Stimulated activated CD8-positive, alpha-beta memory T cell treated with anti-CD3 and anti-CD28 coated beads, Interleukin-4, amount 100 ng/mL, for 1 hour (primary cell): ENCODE data around the gene AIPL1.

Source experiments
- DNase-seq, 2 donors: peaks; one replicate each; pipeline ENCODE4 v3.0.0-alpha.2; 2020; ENCODE audit warnings: low read depth in 2 of 2, low spot score in 1 of 2

AIPL1 gene

DNA sequence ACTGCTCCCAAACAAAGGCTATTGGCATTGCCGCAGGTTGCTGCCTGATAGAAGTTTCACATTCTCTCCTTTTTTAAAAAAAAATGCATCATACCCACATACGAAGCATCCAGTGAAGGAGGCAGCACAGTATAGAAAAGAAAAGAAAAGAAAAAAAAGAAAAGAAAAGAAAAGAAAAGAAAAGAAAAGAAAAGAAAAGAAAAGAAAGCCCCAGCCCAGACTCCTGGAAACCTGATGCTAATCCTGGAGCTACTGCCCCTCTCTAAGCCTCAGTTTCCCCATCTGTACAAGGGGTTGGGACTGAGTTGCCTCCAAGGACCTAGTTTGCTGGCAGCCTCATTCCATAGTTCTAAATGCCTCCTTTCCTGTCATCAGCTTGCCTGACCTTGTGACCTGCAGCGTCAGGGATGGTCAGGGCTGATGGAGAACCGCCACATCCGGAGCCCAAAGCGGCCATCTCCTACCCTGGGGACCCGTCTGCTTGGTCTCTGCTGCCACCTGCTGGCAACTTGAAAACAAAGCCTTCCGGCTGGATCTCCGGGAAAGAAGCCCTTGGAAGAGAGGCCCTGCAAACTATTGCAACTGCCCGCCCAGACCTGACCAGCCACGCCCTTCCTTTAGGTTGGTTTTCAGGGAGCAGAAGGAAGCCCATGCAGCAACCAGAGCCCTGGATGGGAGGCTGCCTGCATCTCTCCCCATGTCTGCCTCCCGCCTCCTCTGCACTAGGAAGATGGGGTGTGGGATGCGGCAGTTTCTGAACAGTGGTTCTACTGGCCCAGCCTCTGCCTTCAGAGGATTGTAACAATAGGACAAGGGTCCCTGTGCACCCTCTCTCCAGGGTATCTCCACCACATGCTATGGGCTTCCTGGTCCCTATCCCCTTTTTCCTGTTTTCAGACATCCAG lies 13.0 kb downstream of the AIPL1 start:
- peak; percentile 30 to 60 for DNase-seq

DNA sequence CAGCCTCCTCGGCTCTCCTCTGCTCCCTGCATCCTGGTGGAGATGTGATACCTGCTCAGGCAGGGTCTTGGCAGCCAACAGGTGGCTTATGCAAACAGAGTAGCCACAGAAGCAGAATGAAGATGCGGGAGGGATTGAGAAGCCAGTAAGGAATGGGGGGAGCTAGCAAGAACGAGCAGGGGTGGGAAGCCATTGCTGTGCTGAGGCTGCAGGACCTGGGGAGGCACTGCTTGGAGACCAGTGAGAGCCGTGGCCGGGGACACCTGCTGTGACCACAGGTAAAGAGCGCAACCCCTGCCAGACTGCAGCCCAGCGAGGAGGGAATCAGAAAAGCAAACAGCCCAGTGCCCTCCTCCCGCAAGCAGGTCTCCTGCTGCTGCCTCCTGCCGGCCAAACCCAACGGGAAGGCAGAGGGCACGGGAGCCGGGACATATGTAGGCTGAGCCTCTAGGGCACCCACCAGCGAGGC lies 14.7 kb downstream of the AIPL1 start:
- DNase-seq: no peak

DNA sequence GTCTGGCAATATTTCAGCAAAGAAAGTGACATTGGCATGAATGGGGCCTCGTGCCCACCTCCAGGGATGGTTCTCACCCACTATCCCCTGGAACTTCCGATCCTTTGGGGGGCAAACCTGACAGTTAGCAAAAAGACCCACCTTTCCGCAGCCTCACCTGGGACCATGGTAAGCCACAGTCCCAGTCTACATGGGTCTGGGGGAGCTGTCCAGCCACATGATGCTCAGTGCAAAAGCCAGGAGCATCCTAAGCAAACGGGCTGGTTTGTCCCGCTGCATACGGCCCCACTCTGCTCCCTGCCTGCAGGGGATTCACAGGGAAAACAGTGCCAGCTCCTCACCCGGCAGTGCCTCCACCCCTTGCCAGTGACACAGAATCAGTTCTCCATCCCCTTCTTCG lies 19.3 kb downstream of the AIPL1 start:
- DNase-seq: no peak

DNA sequence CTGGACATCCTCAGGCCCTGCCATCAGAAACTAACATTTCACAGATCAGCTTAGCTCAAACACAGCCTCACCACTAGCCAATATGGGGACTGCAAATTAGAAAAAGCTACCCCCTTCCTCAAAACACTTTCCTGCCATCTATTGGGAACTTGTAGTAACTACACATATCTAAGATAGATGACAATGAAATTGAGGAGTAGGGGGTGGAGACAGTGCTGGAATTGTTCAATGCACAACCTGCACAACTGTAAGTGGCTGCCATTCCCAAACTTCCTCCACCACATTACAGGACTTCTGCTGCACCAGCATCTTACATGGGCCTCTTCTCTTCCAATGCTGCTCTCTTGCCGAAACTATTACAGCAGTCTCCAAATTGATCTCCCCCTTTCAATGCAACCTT lies 21.9 kb downstream of the AIPL1 start:
- DNase-seq: no peak

DNA sequence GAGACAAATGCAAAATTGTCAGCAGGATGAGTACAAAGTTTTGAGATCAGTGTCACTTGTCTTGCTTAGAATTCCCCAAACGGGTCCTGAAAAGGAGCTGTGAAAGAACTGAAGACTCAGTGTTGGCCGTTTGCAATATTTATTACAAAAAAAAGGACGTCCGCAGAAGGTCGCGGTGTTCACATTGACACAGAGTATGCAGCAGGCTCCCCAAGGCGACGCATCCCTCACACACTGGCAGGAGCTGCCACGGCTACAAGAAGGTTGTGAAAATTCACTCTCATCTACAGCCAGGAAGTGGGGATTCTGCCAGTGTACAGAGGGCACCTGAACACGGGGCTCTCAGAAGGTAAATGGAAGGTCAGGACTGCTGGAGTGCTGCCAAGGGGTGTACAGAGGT lies 26.2 kb downstream of the AIPL1 start:
- no peak for DNase-seq

DNA sequence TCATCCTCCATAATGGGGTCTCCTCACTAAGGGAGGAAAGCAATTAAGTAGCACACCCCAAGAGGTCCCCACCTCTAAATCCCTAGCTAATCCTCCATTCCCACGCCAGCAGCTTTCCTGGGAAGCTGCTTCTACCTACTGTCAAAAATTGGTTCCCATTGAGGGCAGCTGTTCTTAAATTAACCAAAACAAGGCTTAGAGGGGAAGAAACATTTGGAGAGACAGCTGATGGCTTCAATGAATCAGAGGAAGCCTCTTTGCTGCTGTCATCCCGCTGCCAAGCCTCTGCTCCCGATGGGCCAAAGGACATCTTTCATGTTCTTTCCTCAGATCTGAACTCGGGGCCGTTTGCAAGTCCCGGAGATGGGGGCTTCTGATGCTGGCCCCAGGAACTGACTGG lies 26.6 kb downstream of the AIPL1 start:
- no peak for DNase-seq

DNA sequence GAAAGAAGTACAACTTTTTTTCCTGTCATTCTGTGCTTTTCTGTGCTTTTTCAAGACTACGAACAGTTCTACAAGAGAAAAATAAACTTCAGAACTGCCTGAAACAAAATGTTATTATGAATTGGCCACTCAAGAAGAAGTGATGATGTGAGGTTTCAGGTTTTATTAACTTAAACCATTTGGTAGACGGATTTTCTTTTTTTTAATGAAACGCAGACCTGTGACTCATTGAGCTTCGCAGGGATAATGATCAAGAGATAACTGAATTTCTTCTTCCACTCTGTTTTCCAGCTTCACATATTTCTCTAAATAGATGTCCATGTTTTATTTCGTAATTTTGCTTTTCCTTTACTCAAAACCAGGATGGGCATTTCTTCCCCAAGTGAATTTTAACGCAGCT lies 32.7 kb downstream of the AIPL1 start:
- no peak for DNase-seq

DNA sequence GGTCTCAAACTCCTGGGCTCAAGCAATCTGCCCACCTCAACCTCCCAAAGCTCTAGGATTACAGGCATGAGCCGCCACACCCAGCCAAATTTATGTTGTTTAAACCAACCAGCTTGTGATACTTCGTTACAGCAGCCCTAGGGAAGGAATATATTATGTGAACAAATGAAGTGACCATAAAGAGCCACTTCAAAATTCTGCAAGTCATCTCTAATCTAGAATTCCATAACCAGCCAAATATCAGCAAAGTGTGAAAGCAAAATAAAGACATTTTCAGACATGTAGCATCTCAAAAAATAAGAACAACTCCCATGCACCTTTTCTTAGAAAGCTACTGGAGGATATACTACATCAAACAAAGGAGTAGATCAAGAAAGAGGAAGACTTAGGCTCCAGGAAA lies 36.0 kb downstream of the AIPL1 start:
- no peak for DNase-seq

DNA sequence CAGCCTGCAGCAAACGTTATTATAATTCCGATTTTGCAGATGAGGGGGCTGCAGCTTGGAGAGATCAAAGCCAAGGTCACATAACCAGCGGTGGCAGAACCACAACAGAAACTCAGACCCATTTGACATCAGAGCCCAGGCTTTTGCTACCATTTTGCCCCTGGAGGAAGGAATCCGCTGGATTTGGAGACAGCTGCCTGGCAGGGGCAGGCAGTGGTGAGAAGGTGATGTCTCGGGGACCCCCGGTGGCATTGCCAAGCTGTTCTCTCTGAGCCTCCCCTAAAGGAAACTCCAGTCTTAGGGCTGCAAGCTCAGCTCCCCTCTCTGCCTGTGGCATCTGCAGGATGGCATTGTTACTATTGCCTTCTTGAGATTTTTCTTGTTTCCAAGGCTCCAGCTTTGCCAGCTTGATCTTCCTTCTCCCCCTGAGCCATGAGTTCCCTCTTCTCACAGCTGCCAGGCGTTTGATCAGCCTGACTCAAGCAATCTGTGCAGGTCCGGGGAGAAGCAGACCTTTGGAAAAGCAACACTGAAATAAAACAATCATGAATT lies 40.8 kb downstream of the AIPL1 start:
- no peak for DNase-seq

DNA sequence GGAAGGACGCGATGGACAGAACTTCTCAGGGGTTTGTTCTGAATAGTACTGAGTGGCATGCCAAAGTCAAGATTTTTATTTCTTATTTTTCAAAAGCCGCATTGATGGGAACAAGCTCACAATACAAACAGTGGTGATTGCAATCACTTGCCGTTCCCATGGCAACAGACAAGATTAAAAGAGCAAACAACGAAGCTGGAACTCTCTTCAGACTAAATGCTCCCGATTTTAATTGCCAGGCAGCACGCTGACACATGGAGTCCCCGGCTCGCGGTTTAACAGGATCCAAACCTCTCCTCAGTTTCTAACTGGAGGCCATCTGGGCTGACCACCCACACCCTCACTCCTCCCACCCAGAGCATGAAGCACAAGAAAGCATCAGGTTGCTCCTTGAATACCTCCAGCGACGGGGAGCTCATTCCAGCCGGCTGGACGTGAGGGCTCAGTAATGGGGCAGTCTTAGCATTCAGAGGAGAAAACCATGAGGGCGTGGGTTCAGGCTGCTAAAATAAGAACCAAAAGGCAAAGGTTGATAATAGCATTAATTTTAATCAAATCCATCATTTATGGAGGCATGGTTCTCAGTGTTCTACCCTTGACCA lies 41.5 kb downstream of the AIPL1 start:
- no peak for DNase-seq

DNA sequence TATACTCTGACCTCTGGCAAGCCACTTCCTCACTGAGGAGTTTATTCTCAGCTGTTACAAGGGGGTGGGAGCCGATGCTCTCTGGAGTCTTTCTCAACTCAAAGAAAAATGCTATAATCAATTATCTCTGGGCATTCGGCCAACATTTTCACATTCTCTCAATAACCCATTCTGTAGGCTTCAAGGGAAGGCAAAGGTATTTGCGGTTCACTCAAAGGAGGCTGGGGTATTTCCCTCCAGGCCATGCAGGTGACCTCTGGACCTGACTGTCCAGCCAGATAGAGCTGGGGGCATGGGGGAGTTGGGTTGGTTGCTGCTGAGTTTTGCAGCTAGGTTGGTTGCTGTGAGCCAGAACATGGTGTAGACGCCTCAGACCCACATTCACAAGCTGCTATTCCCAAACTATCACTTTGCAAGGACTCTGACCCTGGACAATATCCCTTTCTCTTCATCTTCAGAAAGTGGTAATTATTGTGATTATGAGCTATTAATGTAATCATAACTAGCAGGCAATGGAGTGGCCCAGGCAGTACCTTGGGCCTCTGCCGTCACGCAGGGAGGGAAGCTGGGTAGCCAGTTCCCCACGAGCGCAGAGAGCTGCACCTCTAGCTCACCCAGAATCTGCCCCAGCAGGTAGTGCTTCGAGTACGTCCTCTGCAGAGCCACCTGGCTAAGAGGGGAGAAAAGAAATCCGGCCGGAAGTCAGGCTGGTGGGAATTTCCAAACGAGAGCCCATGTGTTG lies 42.1 kb downstream of the AIPL1 start:
- DNase-seq: no peak

DNA sequence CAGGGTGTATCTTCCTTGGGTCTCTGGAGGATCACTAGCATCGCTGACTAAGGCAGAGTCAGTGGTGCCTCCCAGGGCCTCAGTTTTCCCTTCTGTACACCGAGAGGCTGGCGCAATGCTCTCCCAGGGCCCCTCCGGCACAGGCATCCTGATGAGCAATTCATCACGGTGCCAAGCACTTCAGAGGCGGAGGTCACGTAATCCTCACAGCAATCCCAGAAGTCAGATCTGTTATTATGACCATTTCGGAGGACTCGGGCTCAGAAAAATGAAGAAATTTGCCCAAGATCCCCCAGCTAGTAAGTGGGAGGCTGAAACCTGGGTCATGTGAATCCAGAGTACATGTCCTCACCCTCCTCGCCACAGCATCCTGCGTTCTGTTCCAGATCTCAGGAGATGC lies 46.5 kb downstream of the AIPL1 start:
- DNase-seq: no peak

DNA sequence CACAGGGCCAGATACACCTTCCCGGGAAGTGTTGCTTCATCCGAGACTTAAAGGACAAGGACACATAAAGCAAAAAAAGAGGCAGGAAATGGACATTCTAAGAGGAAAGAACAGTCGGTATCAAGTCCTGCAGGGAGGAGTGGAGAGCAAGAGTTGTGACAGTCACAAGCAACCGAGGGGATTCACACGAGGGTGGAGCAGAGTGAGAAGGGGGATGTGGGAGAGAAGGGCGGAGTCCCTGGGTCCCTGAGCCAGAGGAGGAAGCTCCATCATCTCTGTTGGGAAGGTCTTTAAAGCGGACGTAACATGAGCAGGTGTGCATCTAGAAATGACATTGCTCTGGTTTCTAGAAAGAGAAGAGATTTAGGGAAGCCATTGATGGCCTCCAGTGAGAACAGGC lies 47.1 kb downstream of the AIPL1 start:
- DNase-seq: no peak

DNA sequence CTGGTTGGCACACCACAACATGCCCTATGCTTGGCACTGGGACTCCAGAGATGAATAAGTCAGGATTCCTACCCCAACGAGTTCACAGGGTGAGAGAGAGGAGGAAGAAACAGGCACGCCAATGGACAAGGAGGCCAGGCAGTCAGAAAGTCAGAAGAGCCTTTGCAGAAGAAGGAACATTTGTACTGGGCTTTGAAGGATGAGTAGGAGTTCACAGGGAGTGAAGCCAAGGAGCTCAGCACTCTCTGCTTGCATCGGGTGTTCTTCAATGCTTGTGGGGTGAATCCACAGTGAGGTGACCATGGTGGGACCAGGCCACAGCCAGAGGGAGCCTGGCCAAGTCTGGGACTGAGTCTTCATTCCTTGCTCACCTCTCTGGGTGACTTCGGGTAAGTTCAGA lies 47.5 kb downstream of the AIPL1 start:
- no peak for DNase-seq

DNA sequence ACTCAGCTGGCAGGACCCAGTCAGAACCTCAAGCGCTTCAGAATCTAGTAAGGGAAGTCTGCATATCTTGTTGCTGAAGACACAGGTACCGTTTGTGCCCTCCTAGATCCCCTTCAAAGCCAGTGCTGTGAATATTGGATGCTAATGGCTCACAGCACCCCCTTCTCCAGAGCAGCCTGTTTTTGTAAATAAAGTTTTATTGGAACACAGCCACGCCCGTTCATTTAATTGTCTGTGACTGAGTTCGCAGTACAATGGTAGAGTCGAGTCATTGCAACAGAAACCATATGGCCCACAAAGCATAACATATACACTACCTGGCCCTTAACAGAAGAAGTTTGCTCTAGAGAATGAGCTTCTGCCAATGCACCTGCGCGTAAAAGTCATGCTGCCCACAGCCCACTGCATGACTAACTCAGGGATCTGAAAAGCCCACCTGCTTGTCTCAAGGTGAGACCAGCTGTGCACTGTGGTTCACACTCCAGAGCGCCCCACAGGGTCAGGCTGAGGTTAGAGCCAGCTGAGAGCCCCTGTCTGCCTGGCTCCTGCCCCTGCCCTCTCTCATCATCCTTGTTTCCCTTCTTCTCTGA lies 48.8 kb downstream of the AIPL1 start:
- no peak for DNase-seq

DNA sequence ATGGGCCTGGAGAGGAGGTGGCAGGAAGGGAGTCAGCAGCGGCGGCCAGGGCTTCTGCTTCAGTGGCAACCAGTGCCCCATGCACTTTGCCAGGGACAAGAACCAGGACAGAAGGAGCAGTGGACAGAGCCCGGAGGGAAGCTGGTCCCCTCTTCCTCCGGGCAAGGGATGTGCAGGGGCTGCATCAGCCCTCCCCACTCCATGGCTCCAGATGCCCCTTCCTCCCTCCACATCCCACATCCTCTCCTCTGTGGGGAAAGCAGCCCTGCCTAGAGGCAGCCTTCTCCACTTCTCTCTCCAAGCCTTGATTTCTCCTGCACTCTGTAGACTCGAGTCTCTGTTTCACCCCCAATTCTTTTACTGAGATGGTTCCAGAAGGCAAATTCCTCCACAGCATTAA lies 50.4 kb downstream of the AIPL1 start:
- no peak for DNase-seq

DNA sequence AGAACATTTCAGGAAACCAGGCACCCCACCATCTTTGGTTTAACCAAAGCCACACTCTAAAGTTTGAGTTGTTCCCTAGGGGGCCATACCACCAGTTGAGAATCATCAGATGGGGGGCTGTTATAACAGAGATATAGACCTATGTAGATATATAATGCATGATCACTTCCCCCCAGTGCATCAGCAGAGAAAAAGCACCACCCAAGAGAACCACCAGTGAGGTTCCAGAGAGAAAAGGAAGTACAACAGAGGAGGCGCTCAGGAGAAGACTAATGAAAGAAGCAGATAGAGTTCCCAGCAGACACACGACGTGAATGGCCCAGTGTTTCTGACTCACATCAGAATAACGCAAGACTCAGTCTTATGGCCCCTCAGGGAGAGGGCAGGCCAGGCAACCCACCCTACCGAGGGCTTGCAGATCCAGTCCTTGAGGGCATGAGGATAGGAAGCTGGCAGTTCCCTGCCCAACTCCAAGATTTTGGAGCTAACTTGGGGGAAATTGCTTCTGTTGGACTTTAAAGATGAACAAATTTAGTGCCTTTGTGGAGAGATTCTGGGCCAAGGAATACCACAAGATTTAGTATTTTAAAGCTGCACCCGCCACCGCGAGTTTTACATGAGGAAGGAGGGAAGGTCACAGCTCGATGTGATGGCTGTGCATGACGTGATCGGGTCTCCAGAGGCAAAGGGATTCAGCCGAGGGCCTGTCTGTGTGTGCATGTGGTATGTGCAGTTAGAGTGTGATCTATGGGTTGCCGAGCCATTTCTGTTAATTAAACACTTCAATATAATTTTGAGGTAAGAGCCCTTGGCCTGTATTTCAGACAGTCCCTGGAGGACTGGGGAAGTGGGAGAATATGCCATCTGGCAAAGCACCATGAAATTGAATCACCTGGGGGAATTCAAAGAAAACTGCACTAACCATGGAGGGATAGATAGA lies 53.1 kb downstream of the AIPL1 start:
- DNase-seq: no peak

DNA sequence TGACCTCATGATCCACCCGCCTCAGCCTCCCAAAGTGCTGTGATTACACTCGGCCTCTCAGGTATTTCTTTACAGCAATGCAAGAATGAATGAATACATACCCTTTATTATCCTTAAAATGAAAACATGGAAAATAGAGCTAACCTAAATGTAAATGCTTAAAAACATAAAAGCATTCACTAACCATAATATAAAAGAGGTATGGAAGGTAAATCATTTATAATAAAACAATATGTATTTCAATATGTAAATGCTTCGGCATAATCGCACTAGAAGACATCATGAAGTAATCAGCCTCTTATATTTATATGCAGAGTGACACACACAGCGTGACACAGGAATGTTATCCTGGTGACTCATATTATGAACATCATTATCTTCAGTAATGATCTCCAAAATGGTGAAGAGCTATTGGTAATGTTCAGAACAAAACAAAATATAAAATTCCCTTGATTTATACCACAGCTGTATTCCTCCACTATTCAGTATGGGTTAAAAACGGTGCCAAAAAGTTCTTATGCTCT lies 53.9 kb downstream of the AIPL1 start:
- no peak for DNase-seq

DNA sequence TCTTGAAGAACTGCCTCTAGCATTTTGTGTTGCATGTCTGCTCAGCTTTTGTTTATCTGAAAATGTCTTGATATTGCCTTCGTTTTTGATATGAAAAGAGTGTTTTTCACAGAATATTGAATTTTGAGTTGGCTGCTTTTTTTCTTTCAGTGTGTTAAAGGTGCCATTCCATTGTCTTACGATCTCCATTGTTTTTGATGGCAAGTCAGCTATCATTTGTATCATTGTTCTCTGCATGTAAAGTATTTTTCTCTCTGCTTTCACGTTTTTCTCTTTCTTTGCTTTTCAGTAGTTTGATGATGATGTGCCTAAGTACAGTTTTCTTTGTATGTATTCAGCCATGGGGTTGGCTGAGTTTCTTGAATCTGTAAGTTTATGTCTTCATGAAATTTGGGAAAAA lies 57.0 kb downstream of the AIPL1 start:
- DNase-seq: no peak

DNA sequence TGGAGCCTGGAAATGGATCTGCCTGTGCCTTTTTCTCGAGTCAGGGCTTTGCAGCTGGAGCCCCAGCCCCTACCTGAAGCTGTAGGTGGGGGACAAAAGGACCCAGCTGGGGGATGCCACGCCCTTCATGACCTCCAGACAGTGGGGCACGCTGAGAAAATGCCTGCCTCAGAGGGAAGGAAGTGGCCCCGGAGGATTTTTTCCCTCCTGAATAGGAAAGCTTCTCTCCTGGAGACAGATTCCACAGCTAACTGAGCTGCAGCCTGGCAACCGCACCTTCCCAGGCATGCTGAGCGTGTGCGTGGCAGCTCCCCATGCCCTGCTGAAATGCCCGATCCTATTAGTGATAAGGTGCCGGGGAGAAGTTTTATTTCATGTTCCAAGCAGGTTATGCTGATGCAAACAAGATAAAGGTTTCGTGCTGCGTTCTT lies 58.0 kb downstream of the AIPL1 start:
- no peak for DNase-seq
